ENCODE data around the gene KDM5B.

KDM5B gene

DNA sequence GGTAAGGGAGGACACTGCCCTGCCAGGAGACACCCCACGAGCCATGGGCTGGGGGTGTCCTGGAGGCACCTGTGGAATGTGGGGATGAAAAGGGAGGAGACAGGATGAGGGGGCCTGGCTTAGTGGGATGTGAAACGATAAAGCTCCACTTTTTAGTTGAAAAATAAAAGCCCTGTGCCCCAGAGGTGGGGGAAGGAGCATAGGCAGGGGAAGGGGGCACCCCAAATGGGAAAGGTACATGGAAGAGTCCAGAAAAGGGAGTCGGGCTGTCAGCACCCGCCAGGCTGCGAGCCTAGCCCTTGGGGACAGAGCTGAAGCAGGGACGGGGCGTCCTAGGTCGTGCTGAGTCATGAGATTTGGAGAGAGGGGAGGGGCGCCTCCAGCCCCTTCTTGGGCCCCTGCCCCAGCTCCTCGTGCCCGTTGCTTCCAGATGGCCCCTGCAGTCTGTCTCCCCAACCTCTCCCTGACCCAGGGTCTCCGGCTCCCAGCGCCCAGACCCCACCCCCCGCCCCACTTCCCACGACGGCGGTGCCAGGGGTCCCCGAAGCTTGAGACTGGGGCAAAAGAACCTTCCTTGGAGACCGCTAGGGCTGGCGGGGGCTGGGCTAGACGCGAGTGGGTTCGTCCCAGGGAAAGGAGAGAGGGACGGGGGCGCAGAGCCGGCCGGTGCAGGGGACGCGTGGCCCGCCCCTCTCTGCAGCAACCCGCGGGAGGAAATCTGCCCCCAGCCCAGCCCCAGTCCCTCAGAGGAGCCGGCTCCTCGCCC is 98.8 kb downstream of the KDM5B start:
- DNase-seq (ENCODE audit: low spot score): no peak
- TF ChIP-seq, protein P1, sequence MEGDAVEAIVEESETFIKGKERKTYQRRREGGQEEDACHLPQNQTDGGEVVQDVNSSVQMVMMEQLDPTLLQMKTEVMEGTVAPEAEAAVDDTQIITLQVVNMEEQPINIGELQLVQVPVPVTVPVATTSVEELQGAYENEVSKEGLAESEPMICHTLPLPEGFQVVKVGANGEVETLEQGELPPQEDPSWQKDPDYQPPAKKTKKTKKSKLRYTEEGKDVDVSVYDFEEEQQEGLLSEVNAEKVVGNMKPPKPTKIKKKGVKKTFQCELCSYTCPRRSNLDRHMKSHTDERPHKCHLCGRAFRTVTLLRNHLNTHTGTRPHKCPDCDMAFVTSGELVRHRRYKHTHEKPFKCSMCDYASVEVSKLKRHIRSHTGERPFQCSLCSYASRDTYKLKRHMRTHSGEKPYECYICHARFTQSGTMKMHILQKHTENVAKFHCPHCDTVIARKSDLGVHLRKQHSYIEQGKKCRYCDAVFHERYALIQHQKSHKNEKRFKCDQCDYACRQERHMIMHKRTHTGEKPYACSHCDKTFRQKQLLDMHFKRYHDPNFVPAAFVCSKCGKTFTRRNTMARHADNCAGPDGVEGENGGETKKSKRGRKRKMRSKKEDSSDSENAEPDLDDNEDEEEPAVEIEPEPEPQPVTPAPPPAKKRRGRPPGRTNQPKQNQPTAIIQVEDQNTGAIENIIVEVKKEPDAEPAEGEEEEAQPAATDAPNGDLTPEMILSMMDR (IDR thresholded peaks at IDR 0.05; ENCODE audit: borderline replicate concordance, control extremely low read depth, extremely low read depth, insufficient read depth, missing control alignments): no peak
- in situ Hi-C loops (cut with MboI; ENCODE audit: low sequenced_read_pairs, unreplicated experiment): loop anchor here (25.0 kb wide), 1 partner anchor 247 kb away; no protein-coding TSS in a partner anchor

DNA sequence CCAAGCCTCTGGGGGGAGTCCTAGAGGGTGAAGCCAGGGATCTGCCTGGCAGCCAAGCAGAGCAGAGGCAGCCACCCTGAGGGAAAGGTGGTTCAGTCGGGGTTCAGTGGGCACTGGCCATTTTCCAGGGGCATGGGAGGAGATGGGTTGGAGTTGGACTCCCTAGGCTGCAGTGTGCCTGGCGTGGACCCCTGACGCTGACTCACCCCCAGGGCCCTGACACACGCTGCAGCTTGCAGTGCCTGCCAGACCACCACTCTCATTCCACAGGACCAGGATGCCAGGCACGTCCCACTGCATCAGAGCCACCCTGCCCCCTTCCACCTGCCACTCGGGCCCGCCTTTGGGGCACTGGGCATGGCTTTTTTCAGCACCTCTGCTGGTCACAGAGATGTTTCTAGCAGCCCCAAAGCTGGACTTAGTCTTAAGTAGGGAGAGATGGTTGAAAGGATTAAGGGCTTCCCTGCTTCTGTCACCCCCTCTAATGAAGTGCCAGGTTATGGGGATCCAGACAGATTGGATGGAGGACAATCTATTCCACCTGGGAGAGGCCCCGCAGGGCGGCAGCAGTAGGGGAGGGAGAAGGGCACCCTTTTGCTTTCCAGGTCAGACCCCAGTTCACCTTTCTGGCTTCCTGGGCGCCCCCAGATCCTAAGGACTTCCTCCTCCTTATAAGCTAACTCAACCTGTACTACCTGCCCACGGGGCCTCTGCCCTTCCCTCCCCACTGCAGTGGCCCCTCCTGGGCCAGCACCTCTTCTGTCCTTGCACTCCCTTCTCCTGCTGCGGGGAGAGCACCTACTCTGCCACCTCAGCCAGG is 99.6 kb downstream of the KDM5B start:
- TF ChIP-seq, protein P1 (IDR thresholded peaks at IDR 0.05; ENCODE audit: borderline replicate concordance, control extremely low read depth, extremely low read depth, insufficient read depth, missing control alignments): no peak
- in situ Hi-C loops (cut with MboI; ENCODE audit: low sequenced_read_pairs, unreplicated experiment): loop anchor here (25.0 kb wide), 1 partner anchor 246 kb away; no protein-coding TSS in a partner anchor

DNA sequence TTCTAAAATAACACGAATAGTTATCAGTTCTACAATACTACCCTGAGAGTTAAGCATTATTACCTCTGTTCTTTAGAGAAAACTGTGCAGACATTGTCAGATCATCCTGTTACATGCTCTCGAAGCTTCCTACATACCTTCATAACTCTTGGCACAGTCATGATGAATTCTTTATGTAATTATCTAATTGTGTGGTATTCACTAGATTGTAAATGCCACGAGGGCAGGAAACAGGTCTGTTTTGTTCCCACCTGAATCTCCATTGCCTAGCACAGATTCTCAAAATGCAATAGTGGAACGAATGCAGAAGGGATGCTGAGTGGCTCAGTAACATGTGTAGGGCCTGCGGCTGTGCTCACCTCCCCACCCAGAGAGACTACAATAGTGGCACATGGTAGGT is 101.4 kb downstream of the KDM5B start:
- TF ChIP-seq, protein P1 (IDR thresholded peaks at IDR 0.05; ENCODE audit: borderline replicate concordance, control extremely low read depth, extremely low read depth, insufficient read depth, missing control alignments): no peak
- DNase-seq (ENCODE audit: low spot score): no peak
- in situ Hi-C loops (cut with MboI; ENCODE audit: low sequenced_read_pairs, unreplicated experiment): loop anchor here (25.0 kb wide), 1 partner anchor 245 kb away; no protein-coding TSS in a partner anchor

More for the DNA sequence above, 99.6 kb downstream of the KDM5B start:
- peak; percentile 41 for DNase-seq (ENCODE audit: low spot score)

DNA sequence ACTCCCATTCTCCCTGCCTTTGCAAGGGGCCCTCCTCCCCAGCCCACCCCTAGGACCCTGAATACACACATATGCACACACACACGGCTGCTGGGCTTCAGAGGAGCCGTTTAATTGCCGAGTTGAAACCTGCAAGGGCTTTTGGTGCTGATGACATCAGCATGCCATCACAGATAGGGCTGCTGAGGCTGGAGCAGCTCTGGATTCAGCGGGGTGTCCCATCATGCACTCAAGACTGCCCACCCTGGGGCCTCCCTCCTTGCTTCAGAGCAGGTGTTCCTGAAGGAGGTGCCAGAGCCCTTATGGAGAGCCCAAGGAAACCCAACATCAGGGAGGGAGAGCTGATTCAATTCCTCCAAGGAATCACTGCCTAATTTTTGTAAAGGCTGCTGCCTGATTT is 103.6 kb downstream of the KDM5B start:
- in situ Hi-C loops (cut with MboI; ENCODE audit: low sequenced_read_pairs, unreplicated experiment): loop anchor here (25.0 kb wide), 1 partner anchor 242 kb away; no protein-coding TSS in a partner anchor
- TF ChIP-seq, protein P1 (IDR thresholded peaks at IDR 0.05; ENCODE audit: borderline replicate concordance, control extremely low read depth, extremely low read depth, insufficient read depth, missing control alignments): no peak
- DNase-seq (ENCODE audit: low spot score): no peak

DNA sequence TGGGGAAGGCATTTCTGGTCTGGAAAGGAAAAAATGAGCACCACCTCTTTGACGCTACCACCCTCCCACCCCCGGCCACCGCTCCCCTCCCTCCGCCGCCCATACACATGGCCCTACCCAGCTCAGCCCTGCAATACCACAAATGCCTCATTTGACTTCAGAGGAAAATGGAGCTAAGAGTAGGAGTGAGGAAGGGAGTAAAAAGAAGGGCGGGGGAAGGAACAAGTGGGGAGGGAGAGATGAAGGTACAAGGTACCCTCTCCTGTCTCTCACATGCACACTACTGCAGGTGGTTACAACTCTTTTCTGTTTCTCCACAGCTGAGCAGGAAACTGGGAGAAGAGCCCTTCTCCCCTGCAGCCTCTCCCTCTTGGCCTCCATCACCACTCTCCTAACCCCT is 105.0 kb downstream of the KDM5B start:
- no peak for DNase-seq (ENCODE audit: low spot score)
- in situ Hi-C loops (cut with MboI; ENCODE audit: low sequenced_read_pairs, unreplicated experiment): loop anchor here (25.0 kb wide), 1 partner anchor 241 kb away; no protein-coding TSS in a partner anchor
- TF ChIP-seq, protein P1 (IDR thresholded peaks at IDR 0.05; ENCODE audit: borderline replicate concordance, control extremely low read depth, extremely low read depth, insufficient read depth, missing control alignments): no peak

DNA sequence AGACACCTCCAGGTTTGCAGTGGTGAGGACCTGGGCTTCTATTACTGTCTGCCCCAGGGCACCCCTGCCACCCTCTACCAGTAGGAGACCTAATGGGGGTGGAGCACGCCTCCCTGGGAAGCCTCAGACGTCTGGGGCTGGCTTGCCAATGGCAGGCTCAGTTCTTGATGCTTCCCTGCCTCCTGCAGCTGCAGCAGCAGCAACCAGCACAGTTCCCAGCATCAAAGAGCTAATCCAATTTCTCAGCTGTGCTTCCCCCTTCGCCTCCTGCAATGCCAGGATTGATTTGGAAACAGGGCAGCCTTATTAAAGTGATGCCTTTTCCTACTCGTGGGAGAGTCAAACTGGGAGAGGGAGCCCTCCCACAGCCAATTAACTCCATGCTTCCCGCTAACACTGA is 106.1 kb downstream of the KDM5B start:
- no peak for DNase-seq (ENCODE audit: low spot score)
- TF ChIP-seq, protein P1 (IDR thresholded peaks at IDR 0.05; ENCODE audit: borderline replicate concordance, control extremely low read depth, extremely low read depth, insufficient read depth, missing control alignments): no peak

More for the DNA sequence above, 106.1 kb downstream of the KDM5B start:
- in situ Hi-C loops (cut with MboI; ENCODE audit: low sequenced_read_pairs, unreplicated experiment): loop anchor here (25.0 kb wide), 1 partner anchor 240 kb away; no protein-coding TSS in a partner anchor

All from GM13976 (cell line).